Measurements from ENCODE around the gene SCD5. TPM values are rescaled to one million over a fixed set of nuclear protein-coding genes. Genes with fewer than 3 reads are reported as not detected.

The SCD5 gene
- total RNA-seq, 2 experiments from 2014 or later: 0.47 to 0.76 TPM

DNA sequence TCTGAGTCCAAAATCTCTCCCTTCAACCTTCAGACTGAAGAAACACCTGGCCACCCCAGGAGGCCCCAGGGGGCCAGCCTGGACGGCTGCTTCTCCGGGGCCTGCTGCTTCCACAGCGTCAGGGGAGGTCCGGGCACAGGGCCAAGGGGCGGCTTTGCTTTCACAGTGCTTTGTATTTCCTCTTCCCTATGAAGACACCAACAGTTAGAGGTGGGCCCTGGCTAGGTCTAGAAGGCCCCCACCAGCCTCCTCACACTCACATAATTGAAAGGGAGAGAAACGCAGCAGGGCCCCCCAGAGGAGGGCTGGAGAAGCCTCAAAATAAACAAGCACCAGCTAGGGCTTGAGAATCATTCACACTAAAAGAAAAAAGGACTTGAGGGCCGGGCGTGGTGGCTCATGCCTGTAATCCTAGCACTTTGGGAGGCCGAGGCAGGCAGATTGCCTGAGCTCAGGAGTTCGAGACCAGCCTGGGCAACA lies 17.8 kb downstream of the SCD5 start:
- no peaks in the 10 kb centered on the region for H3K79me2 ChIP-seq (ENCODE audit: insufficient read depth, low read depth, low read length)
- H3K4me3 ChIP-seq (ENCODE audit: low read depth, low read length, poor library complexity, severe bottlenecking): no peak overlapping the region
- H3K4me2 ChIP-seq (ENCODE audit: low read length): no peak overlapping the region
- POLR2A ChIA-PET: interaction anchor here (0.6 kb wide), 1 partner anchor 1935 kb away, joined by 5 read pairs; no protein-coding TSS in a partner anchor
- H3K36me3 ChIP-seq (ENCODE audit: insufficient read depth, low read length): no peaks in the 10 kb centered on the region
- H3K4me1 ChIP-seq (ENCODE audit: insufficient read depth, low read length, poor library complexity, severe bottlenecking): no peaks in the 10 kb centered on the region
- no peaks in the 10 kb centered on the region for H3K9me3 ChIP-seq (ENCODE audit: low read length)
- CTCF ChIA-PET (ENCODE audit: unreplicated experiment): no interaction called here
- no peak overlapping the region for H3K27ac ChIP-seq (ENCODE audit: low read depth, low read length, poor library complexity, severe bottlenecking)
- TF ChIP-seq EZH2phosphoT487 (IDR thresholded peaks at IDR 0.05; ENCODE audit: borderline replicate concordance, low read depth, low read length): no peak
- TF ChIP-seq, protein P1, sequence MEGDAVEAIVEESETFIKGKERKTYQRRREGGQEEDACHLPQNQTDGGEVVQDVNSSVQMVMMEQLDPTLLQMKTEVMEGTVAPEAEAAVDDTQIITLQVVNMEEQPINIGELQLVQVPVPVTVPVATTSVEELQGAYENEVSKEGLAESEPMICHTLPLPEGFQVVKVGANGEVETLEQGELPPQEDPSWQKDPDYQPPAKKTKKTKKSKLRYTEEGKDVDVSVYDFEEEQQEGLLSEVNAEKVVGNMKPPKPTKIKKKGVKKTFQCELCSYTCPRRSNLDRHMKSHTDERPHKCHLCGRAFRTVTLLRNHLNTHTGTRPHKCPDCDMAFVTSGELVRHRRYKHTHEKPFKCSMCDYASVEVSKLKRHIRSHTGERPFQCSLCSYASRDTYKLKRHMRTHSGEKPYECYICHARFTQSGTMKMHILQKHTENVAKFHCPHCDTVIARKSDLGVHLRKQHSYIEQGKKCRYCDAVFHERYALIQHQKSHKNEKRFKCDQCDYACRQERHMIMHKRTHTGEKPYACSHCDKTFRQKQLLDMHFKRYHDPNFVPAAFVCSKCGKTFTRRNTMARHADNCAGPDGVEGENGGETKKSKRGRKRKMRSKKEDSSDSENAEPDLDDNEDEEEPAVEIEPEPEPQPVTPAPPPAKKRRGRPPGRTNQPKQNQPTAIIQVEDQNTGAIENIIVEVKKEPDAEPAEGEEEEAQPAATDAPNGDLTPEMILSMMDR (conservative IDR thresholded peaks at IDR 0.05; ENCODE audit: low read length): no peak
- no TSS peak for BruUV-seq (replicated peaks)
- DNase-seq (ENCODE audit: low spot score): no peak
- H3K9me2 ChIP-seq (ENCODE audit: insufficient read depth, low read length): no peaks in the 10 kb centered on the region
- intact Hi-C loops (cut with micrococcal nuclease; ENCODE audit: unreplicated experiment): no loop called here
- no peak overlapping the region for H2AFZ ChIP-seq (ENCODE audit: low read length)
- no peaks in the 10 kb centered on the region for H4K20me1 ChIP-seq (ENCODE audit: insufficient read depth, low read length)

DNA sequence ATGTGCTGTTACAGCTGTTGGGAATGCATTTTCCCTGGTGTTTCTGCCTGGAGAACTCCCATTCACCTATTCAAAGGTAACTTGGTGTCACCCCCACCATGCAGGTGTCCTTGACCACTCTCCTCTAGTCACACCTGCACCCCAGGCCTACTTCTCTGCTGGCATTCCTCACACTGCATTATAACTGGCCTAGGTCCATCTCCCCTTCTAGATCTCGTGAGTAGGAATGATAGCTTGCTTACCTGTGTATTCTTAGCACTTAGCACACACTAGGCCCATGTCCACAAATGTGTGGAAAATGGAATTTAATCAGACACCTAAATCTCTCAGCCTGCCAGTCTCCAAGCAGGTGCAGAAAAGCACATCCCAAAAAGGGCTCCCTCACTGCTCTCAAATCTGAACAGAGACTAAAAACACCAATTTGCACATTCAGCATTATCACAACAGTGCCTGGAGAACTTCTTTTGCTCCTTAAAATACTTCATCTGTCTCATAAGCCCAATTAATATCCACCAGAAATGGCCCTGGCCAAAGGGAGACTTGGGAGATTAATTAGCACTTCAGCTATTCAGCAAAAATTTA lies 18.3 kb downstream of the SCD5 start:
- ChIA-PET POLR2A (interaction anchor here (0.6 kb wide), 1 partner anchor 1936 kb away, joined by 5 read pairs; no protein-coding TSS in a partner anchor), CTCF (ENCODE audit: unreplicated experiment) (no interaction called here)
- H3K9me3 ChIP-seq (ENCODE audit: low read length): no peaks in the 10 kb centered on the region
- H2AFZ ChIP-seq (ENCODE audit: low read length): no peak overlapping the region
- TF ChIP-seq, protein P1 (conservative IDR thresholded peaks at IDR 0.05; ENCODE audit: low read length): no peak
- no peak for TF ChIP-seq EZH2phosphoT487 (IDR thresholded peaks at IDR 0.05; ENCODE audit: borderline replicate concordance, low read depth, low read length)
- H3K36me3 ChIP-seq (ENCODE audit: insufficient read depth, low read length): no peaks in the 10 kb centered on the region
- intact Hi-C loops (cut with micrococcal nuclease; ENCODE audit: unreplicated experiment): no loop called here
- DNase-seq (ENCODE audit: low spot score): no peak
- no peak overlapping the region for H3K4me2 ChIP-seq (ENCODE audit: low read length)
- H3K4me3 ChIP-seq (ENCODE audit: low read depth, low read length, poor library complexity, severe bottlenecking): no peak overlapping the region
- H3K4me1 ChIP-seq (ENCODE audit: insufficient read depth, low read length, poor library complexity, severe bottlenecking): no peaks in the 10 kb centered on the region
- H3K79me2 ChIP-seq (ENCODE audit: insufficient read depth, low read depth, low read length): no peaks in the 10 kb centered on the region
- H3K27ac ChIP-seq (ENCODE audit: low read depth, low read length, poor library complexity, severe bottlenecking): no peak overlapping the region
- H3K9me2 ChIP-seq (ENCODE audit: insufficient read depth, low read length): no peaks in the 10 kb centered on the region
- no peaks in the 10 kb centered on the region for H4K20me1 ChIP-seq (ENCODE audit: insufficient read depth, low read length)
- BruUV-seq (replicated peaks): no TSS peak

DNA sequence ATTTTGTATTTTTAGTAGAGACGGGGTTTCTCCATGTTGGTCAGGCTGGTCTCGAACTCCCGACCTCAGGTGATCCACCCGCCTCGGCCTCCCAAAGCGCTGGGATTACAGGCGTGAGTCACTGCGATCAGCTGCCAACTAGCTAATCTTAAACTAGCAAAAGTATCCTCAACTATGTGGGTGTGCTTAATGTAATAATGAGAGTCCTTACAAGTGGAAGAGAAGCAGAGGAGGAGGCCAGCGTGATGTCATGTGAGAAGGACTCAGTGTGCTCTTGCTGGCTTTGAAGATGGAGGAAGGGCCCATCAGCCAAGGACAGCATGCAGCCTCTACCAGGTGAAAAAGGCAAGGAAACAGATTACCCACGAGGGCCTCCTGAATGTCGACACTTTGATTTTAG lies 19.6 kb downstream of the SCD5 start:
- Histone ChIP-seq H3K79me2 (ENCODE audit: insufficient read depth, low read depth, low read length) (no peaks in the 10 kb centered on the region), H3K4me1 (ENCODE audit: insufficient read depth, low read length, poor library complexity, severe bottlenecking) (no peaks in the 10 kb centered on the region), H4K20me1 (ENCODE audit: insufficient read depth, low read length) (no peaks in the 10 kb centered on the region), H3K27ac (ENCODE audit: low read depth, low read length, poor library complexity, severe bottlenecking) (no peak overlapping the region), H3K9me2 (ENCODE audit: insufficient read depth, low read length) (no peaks in the 10 kb centered on the region), H3K4me3 (ENCODE audit: low read depth, low read length, poor library complexity, severe bottlenecking) (no peak overlapping the region), H3K9me3 (ENCODE audit: low read length) (no peaks in the 10 kb centered on the region), H3K4me2 (ENCODE audit: low read length) (no peak overlapping the region), H3K36me3 (ENCODE audit: insufficient read depth, low read length) (no peaks in the 10 kb centered on the region), H2AFZ (ENCODE audit: low read length) (no peak overlapping the region)
- no TSS peak for BruUV-seq (replicated peaks)
- no peak for TF ChIP-seq EZH2phosphoT487 (IDR thresholded peaks at IDR 0.05; ENCODE audit: borderline replicate concordance, low read depth, low read length)
- TF ChIP-seq, protein P1 (conservative IDR thresholded peaks at IDR 0.05; ENCODE audit: low read length): no peak
- no peak for DNase-seq (ENCODE audit: low spot score)
- ChIA-PET POLR2A (interaction anchor here (0.7 to 0.9 kb wide), 2 partner anchors 12 to 21 kb away, joined by 4 to 8 read pairs; no protein-coding TSS in a partner anchor), CTCF (ENCODE audit: unreplicated experiment) (no interaction called here)
- intact Hi-C loops (cut with micrococcal nuclease; ENCODE audit: unreplicated experiment): no loop called here

Measured in OCI-LY7 (cell line).